Activated naive CD8-positive, alpha-beta T cell (primary cell): Measurements from ENCODE around the gene DTD1.
"Not testable (repeated sequence)": the region's sequence is repeated elsewhere in the genome, so short reads cannot be mapped to it uniquely, and the experiment has no call there.

Source experiments
- H3K27ac Mint-ChIP-seq: one replicate; pipeline ENCODE4 v1.8.0; 2021; ENCODE audit warnings: mixed read lengths
- H3K27me3 Mint-ChIP-seq: one replicate; pipeline ENCODE4 v1.8.0; 2021; ENCODE audit warnings: mixed read lengths
- H3K36me3 Mint-ChIP-seq: one replicate; pipeline ENCODE4 v1.8.0; 2021; ENCODE audit warnings: mixed read lengths
- H3K4me1 Mint-ChIP-seq: one replicate; pipeline ENCODE4 v1.8.0; 2021; ENCODE audit warnings: low read depth, mixed read lengths
- H3K4me3 Mint-ChIP-seq: one replicate; pipeline ENCODE4 v1.8.0; 2021; ENCODE audit warnings: mild to moderate bottlenecking, mixed read lengths
- H3K9me3 Mint-ChIP-seq: one replicate; pipeline ENCODE4 v1.8.0; 2021; ENCODE audit warnings: low read depth, mixed read lengths

The DTD1 gene

GRCh38 chr20:18787046-18787445 lies 199.2 kb downstream of the DTD1 start:
- not testable (repeated sequence) for H3K4me3 Mint-ChIP-seq, H3K36me3 Mint-ChIP-seq, H3K27ac Mint-ChIP-seq, H3K4me1 Mint-ChIP-seq, H3K9me3 Mint-ChIP-seq
- H3K27me3 Mint-ChIP-seq = peaks cover 27% of the 10 kb centered on the region

GRCh38 chr20:18788021-18788420 lies 200.2 kb downstream of the DTD1 start:
- Mint-ChIP-seq H3K4me1 (no peaks in the 10 kb centered on the region), H3K4me3 (no peak overlapping the region), H3K27me3 (peaks cover 30% of the 10 kb centered on the region), H3K27ac (no peak overlapping the region), H3K9me3 (no peaks in the 10 kb centered on the region), H3K36me3 (peaks cover 6% of the 10 kb centered on the region)

- peaks cover 17% of the 10 kb centered on the region for H3K4me1 Mint-ChIP-seq
- H3K4me3 Mint-ChIP-seq = no peak overlapping the region
- peaks cover 22% of the 10 kb centered on the region for H3K27me3 Mint-ChIP-seq
- peaks cover 6% of the 10 kb centered on the region for H3K36me3 Mint-ChIP-seq
- no peaks in the 10 kb centered on the region for H3K9me3 Mint-ChIP-seq
- no peak overlapping the region for H3K27ac Mint-ChIP-seq
Measured at GRCh38 chr20:18790787-18791186, 202.9 kb downstream of the DTD1 start.

- peaks cover 5% of the 10 kb centered on the region for H3K36me3 Mint-ChIP-seq
- peak overlapping the region; percentile 90 for H3K4me3 Mint-ChIP-seq
- H3K9me3 Mint-ChIP-seq = peaks cover 3% of the 10 kb centered on the region
- peaks cover 13% of the 10 kb centered on the region for H3K27me3 Mint-ChIP-seq
- H3K27ac Mint-ChIP-seq = peak overlapping the region; percentile 95
- peaks cover 17% of the 10 kb centered on the region for H3K4me1 Mint-ChIP-seq
Measured at GRCh38 chr20:18793625-18794427, 206.0 kb downstream of the DTD1 start.

GRCh38 chr20:18794428-18794787 lies 206.6 kb downstream of the DTD1 start:
- peaks cover 3% of the 10 kb centered on the region for H3K9me3 Mint-ChIP-seq
- peak overlapping the region; percentile 90 for H3K4me3 Mint-ChIP-seq
- peaks cover 17% of the 10 kb centered on the region for H3K27me3 Mint-ChIP-seq
- peaks cover 17% of the 10 kb centered on the region for H3K4me1 Mint-ChIP-seq
- peak overlapping the region; percentile 95 for H3K27ac Mint-ChIP-seq
- H3K36me3 Mint-ChIP-seq = peaks cover 10% of the 10 kb centered on the region

GRCh38 chr20:18795366-18795765 lies 207.5 kb downstream of the DTD1 start:
- Mint-ChIP-seq H3K4me3 (peak overlapping the region; percentile 90), H3K36me3 (peaks cover 12% of the 10 kb centered on the region), H3K27ac (peak overlapping the region; percentile 50)

GRCh38 chr20:18796282-18796833 lies 208.5 kb downstream of the DTD1 start:
- peaks cover 12% of the 10 kb centered on the region for H3K36me3 Mint-ChIP-seq
- no peak overlapping the region for H3K27ac Mint-ChIP-seq
- H3K9me3 Mint-ChIP-seq = peaks cover 3% of the 10 kb centered on the region
- H3K27me3 Mint-ChIP-seq = peaks cover 10% of the 10 kb centered on the region
- H3K4me3 Mint-ChIP-seq = no peak overlapping the region
- peaks cover 17% of the 10 kb centered on the region for H3K4me1 Mint-ChIP-seq

More at GRCh38 chr20:18795366-18795765, 207.5 kb downstream of the DTD1 start:
- Mint-ChIP-seq H3K9me3 (peaks cover 3% of the 10 kb centered on the region), H3K4me1 (peaks cover 17% of the 10 kb centered on the region), H3K27me3 (peaks cover 15% of the 10 kb centered on the region)

GRCh38 chr20:18801516-18801915 lies 213.7 kb downstream of the DTD1 start:
- Mint-ChIP-seq H3K27ac (no peak overlapping the region), H3K27me3 (peaks cover 8% of the 10 kb centered on the region), H3K9me3 (no peaks in the 10 kb centered on the region), H3K36me3 (peaks cover 7% of the 10 kb centered on the region), H3K4me3 (no peak overlapping the region), H3K4me1 (peaks cover 19% of the 10 kb centered on the region)

GRCh38 chr20:18802012-18802634 lies 214.3 kb downstream of the DTD1 start:
- Mint-ChIP-seq H3K4me1 (peaks cover 22% of the 10 kb centered on the region), H3K27me3 (peaks cover 8% of the 10 kb centered on the region), H3K4me3 (no peak overlapping the region), H3K9me3 (no peaks in the 10 kb centered on the region), H3K36me3 (peaks cover 7% of the 10 kb centered on the region), H3K27ac (no peak overlapping the region)

GRCh38 chr20:18805881-18806280 lies 218.0 kb downstream of the DTD1 start:
- no peaks in the 10 kb centered on the region for H3K36me3 Mint-ChIP-seq
- H3K4me3 Mint-ChIP-seq = no peak overlapping the region
- H3K9me3 Mint-ChIP-seq = no peaks in the 10 kb centered on the region
- H3K4me1 Mint-ChIP-seq = peaks cover 22% of the 10 kb centered on the region
- peak overlapping the region; percentile 62 for H3K27ac Mint-ChIP-seq
- peaks cover 3% of the 10 kb centered on the region for H3K27me3 Mint-ChIP-seq

GRCh38 chr20:18808712-18809111 lies 220.9 kb downstream of the DTD1 start:
- Mint-ChIP-seq H3K27ac (no peak overlapping the region), H3K4me1 (peaks cover 22% of the 10 kb centered on the region), H3K36me3 (no peaks in the 10 kb centered on the region), H3K4me3 (no peak overlapping the region), H3K9me3 (no peaks in the 10 kb centered on the region), H3K27me3 (peaks cover 2% of the 10 kb centered on the region)

GRCh38 chr20:18811186-18811585 lies 223.3 kb downstream of the DTD1 start:
- Mint-ChIP-seq H3K27ac (no peak overlapping the region), H3K4me1 (peaks cover 6% of the 10 kb centered on the region), H3K27me3 (peaks cover 2% of the 10 kb centered on the region), H3K36me3 (no peaks in the 10 kb centered on the region), H3K9me3 (peaks cover 3% of the 10 kb centered on the region), H3K4me3 (no peak overlapping the region)

- no peak overlapping the region for H3K4me3 Mint-ChIP-seq
- H3K36me3 Mint-ChIP-seq = no peaks in the 10 kb centered on the region
- peaks cover 2% of the 10 kb centered on the region for H3K27me3 Mint-ChIP-seq
- H3K27ac Mint-ChIP-seq = no peak overlapping the region
- peaks cover 3% of the 10 kb centered on the region for H3K9me3 Mint-ChIP-seq
- no peaks in the 10 kb centered on the region for H3K4me1 Mint-ChIP-seq
Measured at GRCh38 chr20:18811904-18812303, 224.1 kb downstream of the DTD1 start.

GRCh38 chr20:18813483-18813882 lies 225.6 kb downstream of the DTD1 start, which contains the start of gene SCP2D1:
TSS of gene SCP2D1 (plus strand) at chr20:18813783. CDS start at chr20:18813816, 33 bp downstream.
- no peaks in the 10 kb centered on the region for H3K36me3 Mint-ChIP-seq
- H3K27ac Mint-ChIP-seq = no peak within 1 kb of the TSS
- no peak within 1 kb of the TSS for H3K4me3 Mint-ChIP-seq
- H3K4me1 Mint-ChIP-seq = no peaks in the 10 kb centered on the region
- peaks cover 2% of the 10 kb centered on the region for H3K27me3 Mint-ChIP-seq
- H3K9me3 Mint-ChIP-seq = peaks cover 3% of the 10 kb centered on the region

- H3K36me3 Mint-ChIP-seq = no peaks in the 10 kb centered on the region
- H3K4me1 Mint-ChIP-seq = no peaks in the 10 kb centered on the region
- no peak overlapping the region for H3K27ac Mint-ChIP-seq
- peaks cover 3% of the 10 kb centered on the region for H3K9me3 Mint-ChIP-seq
- no peak overlapping the region for H3K4me3 Mint-ChIP-seq
- H3K27me3 Mint-ChIP-seq = peaks cover 2% of the 10 kb centered on the region
Measured at GRCh38 chr20:18815194-18815942, 227.5 kb downstream of the DTD1 start.
